SK-N-SH (cell line): ENCODE measurements around the gene UVRAG. TPM values are rescaled to one million over a fixed set of nuclear protein-coding genes. Genes with fewer than 3 reads are reported as not detected.

ENCODE experiments used
- CTCF ChIA-PET: fragments of 300-600, 350-600 bp; formaldehyde crosslinking; extraction: SDS; loops from one replicate; lab custom pipeline; 2021; lab: Yijun Ruan, JAX
- POLR2A ChIA-PET: fragments of 350-600 bp; sonication (Branson Sonifier 250); formaldehyde crosslinking; extraction: SDS; loops from one replicate; lab custom pipeline; 2020; ENCODE audit warnings: antibody characterized with exemption, inconsistent platforms; lab: Yijun Ruan, JAX
- DNase-seq: peaks from one replicate; pipeline ENCODE4 v3.0.0; 2012
- H2AFZ ChIP-seq: fragments of 200-600 bp; sonication (generic); 2 replicates; pipeline ENCODE4 v1.8.1; 2016; ENCODE audit warnings: antibody characterized with exemption, mild to moderate bottlenecking, low read depth
- H3F3A ChIP-seq: fragments of 200-600 bp; sonication (generic); replicated peaks from 2 replicates; pipeline ENCODE3; 2016; ENCODE audit warnings: antibody characterized with exemption, mild to moderate bottlenecking; ENCODE audit not compliant: insufficient read depth
- H3K27ac ChIP-seq, 2 experiments: fragments of 200-500 bp in 1 of 2; fragments of 200-600 bp in 1 of 2; sonication (Bioruptor generic) in 1 of 2; sonication (generic), shearing (Covaris generic) in 1 of 2; 2 replicates each; pipeline versions ENCODE4 v1.5.1 to v1.6.1; 2014 to 2016; ENCODE audit warnings: low read depth in 2 of 2, inconsistent platforms in 1 of 2, low read length in 1 of 2, mild to moderate bottlenecking in 1 of 2, mixed read lengths in 1 of 2
- H3K27me3 ChIP-seq: fragments of 200-600 bp; sonication (generic), shearing (Covaris generic); 2 replicates; pipeline ENCODE4 v1.6.1; 2016; ENCODE audit warnings: mixed run types; ENCODE audit not compliant: insufficient read depth
- H3K36me3 ChIP-seq, 2 experiments: fragments of 200-500 bp in 1 of 2; fragments of 200-600 bp in 1 of 2; sonication (Bioruptor generic) in 1 of 2; sonication (generic) in 1 of 2; replicated peaks in 1 of 2; 2 replicates each; pipeline versions ENCODE3 to v1.5.1; 2014 to 2016; ENCODE audit warnings: low read length in 1 of 2, mild to moderate bottlenecking in 1 of 2; ENCODE audit not compliant: insufficient read depth in 2 of 2, control insufficient read depth in 1 of 2
- H3K4me1 ChIP-seq, 2 experiments: fragments of 200-500 bp in 1 of 2; fragments of 200-600 bp in 1 of 2; sonication (Bioruptor generic) in 1 of 2; sonication (generic), shearing (Covaris generic) in 1 of 2; 2 replicates each; pipeline versions ENCODE4 v1.5.1 to v1.6.1; 2014 to 2016; ENCODE audit warnings: low read depth in 1 of 2, low read length in 1 of 2, mixed run types in 1 of 2; ENCODE audit not compliant: insufficient read depth in 2 of 2, control insufficient read depth in 1 of 2
- H3K4me2 ChIP-seq: fragments of 200-600 bp; sonication (generic), shearing (Covaris generic); 2 replicates; pipeline ENCODE4 v1.6.1; 2017; ENCODE audit warnings: mixed run types
- H3K4me3 ChIP-seq, 2 experiments: fragments of 200-500 bp in 1 of 2; fragments of 200-600 bp in 1 of 2; sonication (Bioruptor generic) in 1 of 2; sonication (generic), shearing (Covaris generic) in 1 of 2; 2 replicates each; pipeline versions ENCODE4 v1.5.1 to v1.8.1; 2014 to 2016; ENCODE audit warnings: low read depth in 2 of 2, inconsistent platforms in 1 of 2, low read length in 1 of 2, mild to moderate bottlenecking in 1 of 2, mixed read lengths in 1 of 2, moderate library complexity in 1 of 2
- H3K79me2 ChIP-seq: fragments of 200-600 bp; sonication (generic); 2 replicates; pipeline ENCODE4 v1.8.1; 2017; ENCODE audit warnings: mild to moderate bottlenecking; ENCODE audit not compliant: insufficient read depth
- H3K9ac ChIP-seq: fragments of 200-600 bp; sonication (generic); 2 replicates; pipeline ENCODE4 v1.6.1; 2017; ENCODE audit warnings: mixed run types
- H3K9me2 ChIP-seq: fragments of 200-600 bp; sonication (generic); 2 replicates; pipeline ENCODE4 v1.6.1; 2017; ENCODE audit warnings: mixed run types
- H3K9me3 ChIP-seq: fragments of 200-600 bp; sonication (generic); 2 replicates; pipeline ENCODE4 v1.6.1; 2017; ENCODE audit warnings: mixed run types, mild to moderate bottlenecking, moderate library complexity
- H4K20me1 ChIP-seq: fragments of 200-600 bp; sonication (generic); 2 replicates; pipeline ENCODE4 v1.6.1; 2017; ENCODE audit warnings: mild to moderate bottlenecking, mixed run types; ENCODE audit not compliant: insufficient read depth
- FOXJ3 ChIP-seq: sonication (generic); formaldehyde crosslinking; IDR thresholded peaks from 2 replicates; pipeline ENCODE4 v1.5.1; 2020; ENCODE audit warnings: mild to moderate bottlenecking, missing genetic modification reagents
- FOXM1 ChIP-seq: IDR thresholded peaks from 2 replicates; pipeline ENCODE4 v1.4.0; 2012; ENCODE audit warnings: low read depth, mild to moderate bottlenecking
- GATA2 ChIP-seq: sonication (generic); formaldehyde crosslinking; IDR thresholded peaks from 2 replicates; pipeline ENCODE4 v1.5.0; 2020; ENCODE audit warnings: mild to moderate bottlenecking, missing genetic modification reagents
- JUND ChIP-seq: IDR thresholded peaks from 2 replicates; pipeline ENCODE4 v1.4.0; 2012
- MAX ChIP-seq: IDR thresholded peaks from 2 replicates; pipeline ENCODE4 v1.4.0; 2012; ENCODE audit warnings: low read depth
- MEF2A ChIP-seq: IDR thresholded peaks from 2 replicates; pipeline ENCODE4 v1.4.0; 2012; ENCODE audit warnings: low read depth, borderline replicate concordance
- POLR2AphosphoS5 ChIP-seq: IDR thresholded peaks from 2 replicates; pipeline ENCODE4 v1.6.1; 2012; ENCODE audit warnings: low read depth, low read length
- RAD21 ChIP-seq: IDR thresholded peaks from 2 replicates; pipeline ENCODE4 v1.6.1; 2012; ENCODE audit warnings: mild to moderate bottlenecking, low read length
- RCOR1 ChIP-seq: fragments of 150-350 bp; IDR thresholded peaks from 2 replicates; pipeline ENCODE4 v1.6.1; 2017; ENCODE audit warnings: antibody characterized with exemption, low read length
- REST ChIP-seq: IDR thresholded peaks from 2 replicates; pipeline ENCODE4 v1.6.1; 2012; ENCODE audit warnings: mild to moderate bottlenecking, low read depth, low read length, moderate library complexity
- RXRA ChIP-seq: IDR thresholded peaks from 2 replicates; pipeline ENCODE4 v1.4.0; 2012; ENCODE audit warnings: low read depth, mild to moderate bottlenecking, borderline replicate concordance
- TCF12 ChIP-seq: IDR thresholded peaks from 2 replicates; pipeline ENCODE4 v1.4.0; 2012
- TEAD4 ChIP-seq: IDR thresholded peaks from 2 replicates; pipeline ENCODE4 v1.4.0; 2012; ENCODE audit warnings: mild to moderate bottlenecking, borderline replicate concordance; ENCODE audit not compliant: insufficient read depth
- USF2 ChIP-seq: fragments of 150-350 bp; IDR thresholded peaks from 2 replicates; pipeline ENCODE4 v1.6.1; 2017; ENCODE audit warnings: antibody characterized with exemption, low read length, low read depth, borderline replicate concordance
- ZBTB33 ChIP-seq: IDR thresholded peaks from 2 replicates; pipeline ENCODE4 v1.4.0; 2012; ENCODE audit warnings: low read depth, borderline replicate concordance
- WGBS: methylation state at CpG from one replicate; pipeline ENCODE4 v1.1.6; 2017; ENCODE audit warnings: low lambda C conversion rate; 5-methylcytosine and 5-hydroxymethylcytosine counted together
- polyA plus RNA-seq, 3 experiments: library from polyadenylated mRNA; depleted of rRNA; stranded (reverse); fragments of >200 nt; gene quantifications; 2 replicates each; pipeline ENCODE4 v1.2.3, GENCODE V29; 2012

UVRAG gene
- polyA plus RNA-seq, 1 of the 3 experiments (the other 2 are of a cell fraction): 5.8 TPM

GRCh38 chr11:75775056-75775455 lies 40.0 kb upstream of the UVRAG start:
- ChIA-PET POLR2A (no interaction called here), CTCF (interaction anchor here (1.1 to 2.9 kb wide), 2 partner anchors 28 to 69 kb away, joined by 3 to 10 read pairs; no protein-coding TSS in a partner anchor)
- no peaks in the 10 kb centered on the region for H3F3A ChIP-seq
- H3K4me3 ChIP-seq: no peak overlapping the region
- no peak for TF ChIP-seq JUND
- TF ChIP-seq TCF12: no peak
- no peak for TF ChIP-seq ZBTB33
- no peak for TF ChIP-seq MEF2A
- TF ChIP-seq TEAD4: no peak
- TF ChIP-seq POLR2AphosphoS5: no peak
- TF ChIP-seq MAX: no peak
- no peak for TF ChIP-seq USF2
- TF ChIP-seq RXRA: no peak
- no peak for TF ChIP-seq RCOR1
- no peak for TF ChIP-seq FOXJ3 (CRISPR knock-in tag)
- no peak for TF ChIP-seq GATA2 (CRISPR knock-in tag)
- TF ChIP-seq RAD21: no peak
- no peak for TF ChIP-seq FOXM1
- TF ChIP-seq REST: no peak
- no peaks in the 10 kb centered on the region for H3K9me2 ChIP-seq
- H4K20me1 ChIP-seq: no peaks in the 10 kb centered on the region
- no peak overlapping the region for H3K9ac ChIP-seq
- H3K27me3 ChIP-seq: no peaks in the 10 kb centered on the region; the same call in 1 of the 2 replicates
- no peak overlapping the region for H3K27ac ChIP-seq
- WGBS: 84% methylated on average over 2 of the region's 3 CpGs
- no peaks in the 10 kb centered on the region for H3K9me3 ChIP-seq
- DNase-seq: no peak
- H3K4me1 ChIP-seq: peaks cover 0 to 6% of the 10 kb centered on the region in 2 experiments; a peak in 1 of 4 replicates
- H3K4me2 ChIP-seq: no peak overlapping the region
- H3K36me3 ChIP-seq: no peaks in the 10 kb centered on the region
- H3K79me2 ChIP-seq: no peaks in the 10 kb centered on the region
- H2AFZ ChIP-seq: no peak overlapping the region
